HG03575 (cell line): Measurements from ENCODE around the gene ARHGAP6.

Experiments used
- ATAC-seq: cut with Tn5 transposase; IDR thresholded peaks from one replicate; pipeline ENCODE4 v1.9.1; 2021; ENCODE audit not compliant: unreplicated experiment, insufficient number of reproducible peaks, low FRiP score; ENCODE audit errors: extremely low read depth

Gene ARHGAP6

DNA sequence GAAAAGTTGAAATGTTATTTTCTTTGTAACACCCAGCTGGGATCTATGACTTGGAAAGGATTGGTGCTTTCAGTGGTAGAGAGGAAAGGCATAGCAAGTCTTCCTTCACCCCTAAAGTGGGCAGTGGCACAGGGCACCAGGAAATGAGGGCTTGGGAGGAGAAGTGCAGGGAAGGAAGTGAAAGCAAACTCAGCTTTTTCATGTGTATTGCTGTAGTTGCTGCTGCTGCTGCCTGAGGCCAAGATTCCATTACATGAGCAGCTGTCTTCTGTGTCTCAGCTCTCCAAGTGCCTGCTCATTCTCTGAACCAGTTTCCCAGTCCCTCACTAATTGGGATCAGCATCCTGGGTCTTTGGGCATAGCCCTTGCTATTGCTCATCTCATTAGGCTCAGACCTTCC, 552.0 kb downstream of the ARHGAP6 start:
- ATAC-seq: no peak

DNA sequence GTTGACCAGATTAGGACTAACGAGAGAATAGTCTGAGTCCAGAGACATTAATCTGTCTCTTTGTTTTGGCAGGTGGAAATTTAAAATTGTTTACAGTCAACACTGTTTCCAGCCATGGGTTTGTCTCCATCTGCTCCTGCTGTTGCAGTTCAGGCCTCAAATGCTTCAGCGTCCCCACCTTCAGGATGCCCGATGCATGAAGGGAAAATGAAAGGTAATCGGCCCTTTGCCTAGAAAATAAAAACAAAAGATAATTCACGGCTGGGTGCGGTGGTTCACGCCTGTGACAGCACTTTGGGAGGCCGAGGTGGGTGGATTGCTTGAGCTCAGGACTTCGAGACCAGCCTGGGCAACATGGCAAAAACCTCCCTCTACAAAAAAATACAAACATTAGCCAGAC, 553.8 kb downstream of the ARHGAP6 start:
- ATAC-seq: no peak

DNA sequence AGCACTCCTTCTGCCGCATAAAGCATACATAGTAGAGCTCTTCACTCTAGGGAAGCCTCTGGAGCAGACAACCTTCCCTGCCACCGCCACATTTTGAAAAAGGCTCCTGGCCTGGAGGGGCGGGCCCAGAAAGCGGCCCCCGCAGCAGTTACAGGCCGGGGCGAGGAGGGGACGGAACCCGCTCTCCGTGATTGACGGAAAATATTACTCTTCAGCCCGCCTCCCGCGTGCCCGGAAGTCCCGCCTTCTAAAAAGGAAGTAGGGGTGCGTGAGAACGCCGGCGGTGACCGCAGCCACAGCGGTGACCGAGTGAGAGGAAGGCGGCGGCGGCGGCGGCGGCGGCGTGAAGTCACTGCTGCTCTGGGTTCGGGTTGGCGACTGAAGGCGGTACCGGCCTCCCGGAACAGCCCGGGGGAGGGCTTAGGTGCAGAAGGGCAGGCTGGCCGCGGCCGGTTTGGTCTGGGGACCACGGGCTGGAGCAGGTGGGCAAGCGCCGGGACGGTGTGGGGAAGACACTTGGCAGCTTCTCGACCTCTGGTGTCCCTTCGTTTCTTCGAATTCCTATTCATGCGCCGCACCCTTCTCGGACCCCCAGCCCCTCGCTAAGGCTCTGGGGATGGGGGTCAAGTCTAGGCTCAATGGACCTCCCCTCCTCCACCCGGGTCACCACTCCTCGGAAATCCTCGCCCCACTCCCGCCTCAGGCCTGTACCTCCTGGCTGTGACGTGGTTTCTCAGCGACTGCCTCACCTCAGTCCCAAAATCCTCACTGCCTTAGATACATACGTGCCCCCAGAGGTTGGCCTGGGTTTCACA, 554.5 kb downstream of the ARHGAP6 start, which contains the start of gene HCCS:
Gene HCCS, plus strand, starts transcription at position 296 of the 815 bp plus-strand sequence. CDS start 729 bp downstream, outside the sequence.
- peak; percentile 57 for ATAC-seq

DNA sequence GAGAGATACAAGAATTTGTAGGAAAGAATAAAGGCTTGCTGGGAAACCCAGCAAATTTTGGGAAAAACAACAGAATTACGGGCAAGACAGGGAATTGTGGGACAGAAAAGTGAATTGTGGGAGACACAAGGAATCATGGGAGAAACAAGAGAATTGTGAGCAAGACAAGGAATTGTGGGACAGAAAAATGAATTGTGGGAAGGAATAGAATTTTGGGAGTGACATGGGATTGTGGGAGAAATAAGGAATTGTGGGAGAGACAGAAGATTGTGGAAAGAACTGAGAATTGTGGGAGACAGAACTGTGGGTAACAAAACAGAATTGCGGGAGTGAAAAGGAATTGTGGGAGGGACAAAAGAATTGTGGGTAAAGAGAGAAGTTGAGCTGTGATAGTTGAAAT, 555.8 kb downstream of the ARHGAP6 start:
- ATAC-seq: no peak

DNA sequence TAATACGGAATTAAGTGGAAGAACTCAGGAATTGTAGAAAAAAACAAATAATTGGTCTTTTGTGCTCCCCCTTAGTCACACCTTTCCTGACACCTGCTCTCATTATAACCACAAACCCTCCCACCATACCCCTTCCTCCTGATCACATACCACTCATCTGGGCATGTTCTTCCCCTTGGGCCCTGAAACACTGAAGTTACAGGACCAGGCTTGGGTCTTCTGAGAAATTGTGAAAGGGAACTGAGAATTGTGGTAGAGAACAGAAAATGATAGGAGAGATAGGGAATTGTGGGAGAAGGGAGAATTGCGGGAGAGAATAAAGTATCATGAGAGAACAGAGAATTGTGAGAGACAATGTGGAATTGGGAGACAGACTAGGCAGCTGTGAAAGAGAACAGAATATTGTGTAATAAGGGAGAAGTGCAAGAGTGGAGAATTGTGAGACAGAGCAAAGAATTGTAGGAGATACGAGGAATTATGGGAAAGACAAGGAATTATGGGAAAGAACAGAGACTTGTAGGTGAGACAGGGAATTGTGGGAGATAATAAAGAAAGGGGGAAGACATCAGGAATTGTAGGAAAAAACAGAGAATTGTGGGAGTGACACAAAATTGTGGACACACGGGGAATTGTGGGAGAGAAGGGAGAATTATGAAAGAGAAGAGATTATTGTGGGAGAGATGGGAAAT, 557.3 kb downstream of the ARHGAP6 start:
- no peak for ATAC-seq

DNA sequence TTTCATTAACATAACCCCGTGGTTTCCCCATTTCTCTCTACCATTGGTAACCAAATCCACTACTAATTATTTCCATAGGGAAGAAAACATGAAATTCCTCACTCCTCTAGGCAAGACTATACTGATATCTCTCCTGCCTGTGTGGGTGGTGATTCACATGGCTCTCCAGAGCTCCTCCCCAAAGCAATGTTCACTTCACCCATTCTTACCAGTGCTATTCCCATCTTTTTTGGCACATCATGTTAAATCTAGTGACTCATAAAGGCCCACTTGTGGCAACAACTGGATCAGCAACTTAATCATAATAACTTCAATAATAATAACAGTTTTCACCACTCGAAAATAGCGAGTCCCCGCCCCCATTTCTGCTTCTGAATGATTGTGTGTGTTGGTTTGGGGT, 560.6 kb downstream of the ARHGAP6 start:
- no peak for ATAC-seq

DNA sequence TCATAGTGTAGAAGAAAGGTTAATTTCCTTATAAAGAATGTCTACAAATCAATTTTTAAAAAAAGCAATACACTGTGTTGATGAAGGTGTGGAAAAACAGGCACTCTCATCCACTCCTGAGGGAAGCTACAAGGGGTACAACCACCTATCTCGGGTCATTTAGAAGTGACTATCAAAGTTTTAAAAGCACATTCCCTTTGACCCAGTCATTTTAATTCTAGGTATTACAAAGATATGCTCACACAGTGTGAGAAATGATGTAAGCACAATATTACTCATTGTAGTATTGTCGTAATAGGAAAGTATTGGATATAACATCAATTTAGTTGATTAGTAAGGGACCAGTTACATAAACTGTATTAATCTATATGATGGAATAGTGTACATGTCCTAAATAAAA, 562.0 kb downstream of the ARHGAP6 start:
- ATAC-seq: no peak

DNA sequence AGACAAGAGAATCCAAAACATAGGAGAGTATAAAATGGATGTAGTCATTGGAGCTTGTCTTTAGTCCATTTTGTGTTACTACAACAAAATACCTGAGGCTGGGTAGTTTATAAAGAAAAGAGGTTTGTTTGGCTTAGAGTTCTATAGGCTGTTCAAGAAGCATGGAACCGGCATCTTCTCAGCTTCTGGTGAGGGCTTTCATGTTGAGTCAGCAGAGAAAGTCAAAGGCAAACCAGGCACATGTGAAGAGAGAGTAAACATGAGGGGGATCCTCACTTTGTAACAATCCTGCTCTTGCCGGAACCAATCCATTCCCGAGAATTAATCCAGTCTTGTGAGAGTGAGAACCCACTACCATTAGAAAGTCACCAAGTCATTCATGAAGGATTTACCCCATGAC, 562.7 kb downstream of the ARHGAP6 start:
- no peak for ATAC-seq

DNA sequence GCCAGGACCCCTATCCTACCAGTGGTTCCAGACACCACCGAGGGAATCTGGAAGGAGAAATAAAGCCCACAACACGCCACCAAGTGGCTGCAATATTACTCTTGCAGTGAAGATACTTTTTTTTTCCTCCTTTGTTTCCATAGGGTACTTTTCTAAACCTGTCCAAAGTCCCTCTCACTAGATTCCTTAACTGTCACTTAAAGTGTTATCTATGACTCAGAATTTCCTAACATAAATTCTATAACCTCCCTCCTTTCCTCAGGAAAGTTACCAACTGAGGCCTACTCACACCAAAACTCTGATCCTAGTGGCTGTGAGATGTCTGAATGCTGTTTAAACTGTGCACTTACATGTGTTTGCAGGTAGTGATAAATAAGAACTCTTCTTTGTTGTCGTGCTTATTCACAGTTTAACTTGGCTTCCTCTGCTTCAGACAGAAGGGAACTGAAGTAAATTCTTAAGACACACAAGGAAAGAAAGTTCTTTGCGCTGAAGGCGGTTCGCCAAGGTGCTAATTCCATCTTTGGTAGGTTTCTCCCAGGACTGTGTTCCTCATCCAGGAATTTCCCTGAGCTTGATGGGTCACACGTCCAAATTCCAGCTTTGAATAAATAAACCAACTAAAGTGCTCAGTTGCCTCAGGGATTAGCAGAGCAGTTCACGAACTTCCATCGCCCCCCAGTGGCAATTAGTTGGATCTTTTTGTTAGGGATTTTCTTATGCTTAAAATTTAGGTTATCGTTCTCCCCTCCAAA, 565.3 kb downstream of the ARHGAP6 start:
- no peak for ATAC-seq

DNA sequence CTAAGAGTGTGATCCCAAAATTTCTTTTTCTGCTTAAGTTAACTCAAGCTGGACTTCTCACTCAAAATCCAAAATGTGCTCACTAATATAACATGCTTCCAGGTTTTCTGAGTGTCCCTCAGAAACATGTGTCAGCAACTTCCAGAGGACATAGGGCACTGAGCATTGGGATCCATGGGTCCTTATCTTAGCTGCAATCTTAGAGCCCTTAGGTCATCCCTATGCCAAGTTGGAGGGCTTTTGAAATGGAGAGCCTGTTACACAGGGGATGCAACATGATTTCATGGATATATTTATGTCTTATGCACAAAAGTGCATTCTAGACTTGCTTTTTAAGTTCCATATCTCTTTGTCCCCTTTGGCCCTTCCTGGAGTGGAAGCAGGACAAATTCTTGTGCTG, 566.3 kb downstream of the ARHGAP6 start:
- no peak for ATAC-seq

DNA sequence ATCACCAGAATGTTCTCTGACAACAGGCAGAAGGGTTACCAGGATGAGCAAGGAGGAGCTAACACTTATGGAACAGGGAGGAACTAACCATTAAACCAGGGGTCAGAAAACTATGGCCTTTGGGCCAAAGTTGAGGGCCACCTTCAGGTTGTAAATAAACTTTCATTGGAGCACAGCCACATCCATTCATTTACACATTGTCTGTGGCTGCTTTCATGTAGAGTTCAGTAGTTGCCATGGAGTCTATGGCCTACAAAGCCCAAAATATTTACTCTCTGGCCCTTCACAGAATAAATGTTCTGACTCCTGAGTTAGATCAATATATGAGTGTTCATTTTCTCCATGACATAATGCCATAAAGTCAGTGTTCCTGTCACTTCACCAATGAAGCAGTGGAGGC, 567.8 kb downstream of the ARHGAP6 start:
- ATAC-seq: no peak

DNA sequence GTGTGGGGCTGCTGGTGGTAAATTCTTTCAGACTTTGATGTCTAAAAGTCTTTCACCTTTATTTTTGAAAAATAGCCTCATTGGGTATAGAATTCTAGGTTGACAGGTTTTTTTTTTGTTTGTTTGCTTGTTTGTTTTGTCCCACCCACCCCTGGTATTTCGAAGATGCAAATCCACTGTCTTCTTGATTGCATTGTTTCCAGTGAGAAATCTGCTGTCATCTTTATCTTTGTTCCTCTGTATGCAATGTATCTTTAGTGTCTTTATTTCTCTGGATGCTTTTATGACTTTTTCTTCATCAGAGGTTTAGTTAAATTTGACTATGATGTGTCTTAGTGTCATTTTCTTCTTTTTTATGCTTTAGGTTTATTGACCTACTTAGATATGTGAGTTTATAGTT, 575.9 kb downstream of the ARHGAP6 start:
- ATAC-seq: no peak
